Upper lobe of left lung (tissue), 4 donors: Measurements from ENCODE around the gene PFN2.
"Not testable (repeated sequence)": the region's sequence is repeated elsewhere in the genome, so short reads cannot be mapped to it uniquely, and the experiment has no call there.

ENCODE experiments used
- CTCF ChIP-seq, 6 experiments: fragments of 450-650 bp in 4 of 6; fragments of 200-600 bp in 2 of 6; sonication (generic) in 2 of 6; IDR thresholded peaks; one replicate each; pipeline ENCODE4 v1.5.1; 2016 to 2019; ENCODE audit warnings: antibody characterized with exemption in 6 of 6
- EP300 ChIP-seq, 4 donors: sonication (generic); formaldehyde crosslinking; IDR thresholded peaks; one replicate each; pipeline ENCODE4 v1.5.1; 2017; ENCODE audit warnings: antibody characterized with exemption in 4 of 4, control low read depth in 2 of 4
- POLR2A ChIP-seq, 4 donors: fragments of 450-650 bp; IDR thresholded peaks; one replicate each; pipeline ENCODE4 v1.5.1; 2016 to 2017; ENCODE audit warnings: antibody characterized with exemption in 4 of 4, mild to moderate bottlenecking in 2 of 4
- POLR2AphosphoS5 ChIP-seq, 2 donors: sonication (generic); formaldehyde crosslinking; IDR thresholded peaks; one replicate each; pipeline ENCODE4 v1.5.1; 2017; ENCODE audit warnings: antibody characterized with exemption in 2 of 2

- not testable (repeated sequence) for TF ChIP-seq CTCF, EP300, POLR2A, POLR2AphosphoS5 (IDR thresholded peaks at IDR 0.05)
Measured at GRCh38 chr3:149981979-149982378, 11.3 kb upstream of the PFN2 start.
